A673 (cell line): ENCODE results near the gene ABLIM3.

Source experiments
- EZH2 ChIP-seq: fragments of 200-600 bp; sonication (generic); IDR thresholded peaks from 2 replicates; pipeline ENCODE4 v1.6.1; 2017; ENCODE audit warnings: borderline replicate concordance, low read depth, mild to moderate bottlenecking, mixed read lengths, antibody characterized with exemption, low read length; ENCODE audit not compliant: poor library complexity, severe bottlenecking
- TF ChIP-seq, protein P1 (sequence below): fragments of 300-800, 200-600 bp; sonication (generic); conservative IDR thresholded peaks from 2 replicates; pipeline ENCODE4 v1.5.1; 2017; ENCODE audit warnings: low read depth, mild to moderate bottlenecking, antibody characterized with exemption, low read length, moderate library complexity, mixed read lengths

GRCh38 chr5:149152317-149152746 is 11.0 kb downstream of the ABLIM3 start:
- TF ChIP-seq, protein P1, sequence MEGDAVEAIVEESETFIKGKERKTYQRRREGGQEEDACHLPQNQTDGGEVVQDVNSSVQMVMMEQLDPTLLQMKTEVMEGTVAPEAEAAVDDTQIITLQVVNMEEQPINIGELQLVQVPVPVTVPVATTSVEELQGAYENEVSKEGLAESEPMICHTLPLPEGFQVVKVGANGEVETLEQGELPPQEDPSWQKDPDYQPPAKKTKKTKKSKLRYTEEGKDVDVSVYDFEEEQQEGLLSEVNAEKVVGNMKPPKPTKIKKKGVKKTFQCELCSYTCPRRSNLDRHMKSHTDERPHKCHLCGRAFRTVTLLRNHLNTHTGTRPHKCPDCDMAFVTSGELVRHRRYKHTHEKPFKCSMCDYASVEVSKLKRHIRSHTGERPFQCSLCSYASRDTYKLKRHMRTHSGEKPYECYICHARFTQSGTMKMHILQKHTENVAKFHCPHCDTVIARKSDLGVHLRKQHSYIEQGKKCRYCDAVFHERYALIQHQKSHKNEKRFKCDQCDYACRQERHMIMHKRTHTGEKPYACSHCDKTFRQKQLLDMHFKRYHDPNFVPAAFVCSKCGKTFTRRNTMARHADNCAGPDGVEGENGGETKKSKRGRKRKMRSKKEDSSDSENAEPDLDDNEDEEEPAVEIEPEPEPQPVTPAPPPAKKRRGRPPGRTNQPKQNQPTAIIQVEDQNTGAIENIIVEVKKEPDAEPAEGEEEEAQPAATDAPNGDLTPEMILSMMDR, result no peak
- no peak for TF ChIP-seq EZH2
